Osteoblast (primary cell): ENCODE results near the gene XYLT1. TPM values are rescaled to one million over a fixed set of nuclear protein-coding genes. Genes with fewer than 3 reads are reported as not detected.

Experiments used
- DNase-seq: peaks from one replicate; pipeline ENCODE4 v3.0.0; 2011; ENCODE audit warnings: low spot score, mixed read lengths; ENCODE audit not compliant: insufficient read length; ENCODE audit errors: missing footprints
- H2AFZ ChIP-seq: 2 replicates; pipeline ENCODE4 v1.6.0; 2011; ENCODE audit warnings: mild to moderate bottlenecking, low read length
- H3K27ac ChIP-seq: 2 replicates; pipeline ENCODE4 v1.5.1; 2011; ENCODE audit warnings: mild to moderate bottlenecking, low read depth, low read length, moderate library complexity
- H3K27me3 ChIP-seq: 2 replicates; pipeline ENCODE4 v1.6.0; 2012; ENCODE audit warnings: mild to moderate bottlenecking, control low read depth, inconsistent platforms, low read length, moderate library complexity; ENCODE audit not compliant: insufficient read depth
- H3K36me3 ChIP-seq: 2 replicates; pipeline ENCODE4 v1.5.1; 2011; ENCODE audit warnings: mild to moderate bottlenecking, low read length, control low read depth, moderate library complexity; ENCODE audit not compliant: insufficient read depth
- H3K4me1 ChIP-seq: 2 replicates; pipeline ENCODE4 v1.5.1; 2011; ENCODE audit warnings: mild to moderate bottlenecking, low read length, control low read depth, moderate library complexity; ENCODE audit not compliant: insufficient read depth
- H3K4me2 ChIP-seq: 2 replicates; pipeline ENCODE4 v1.6.0; 2011; ENCODE audit warnings: mild to moderate bottlenecking, low read length; ENCODE audit not compliant: insufficient read depth
- H3K4me3 ChIP-seq: fragments of 200-600 bp; sonication (generic); 3 replicates; pipeline ENCODE4 v1.5.1; 2012; ENCODE audit warnings: mild to moderate bottlenecking, low read length, inconsistent platforms; ENCODE audit not compliant: insufficient read depth
- H3K79me2 ChIP-seq: 2 replicates; pipeline ENCODE4 v1.6.0; 2012; ENCODE audit warnings: mild to moderate bottlenecking, low read length, control low read depth, inconsistent platforms; ENCODE audit not compliant: insufficient read depth
- H3K9me3 ChIP-seq: 2 replicates; pipeline ENCODE4 v1.5.1; 2011; ENCODE audit warnings: low read depth, low read length, control low read depth
- H4K20me1 ChIP-seq: 2 replicates; pipeline ENCODE4 v1.6.0; 2012; ENCODE audit warnings: mild to moderate bottlenecking, low read length, control low read depth; ENCODE audit not compliant: insufficient read depth
- total RNA-seq: library from RNA; depleted of rRNA; stranded (reverse); fragments of >200 nt; gene quantifications from 2 replicates; pipeline ENCODE4 v1.2.3, GENCODE V29; 2012
- TF ChIP-seq, protein P1 (sequence below): IDR thresholded peaks from 2 replicates; pipeline ENCODE4 v1.5.1; 2011; ENCODE audit warnings: mild to moderate bottlenecking, low read depth, low read length, moderate library complexity; ENCODE audit errors: extremely low read depth

Gene XYLT1
- total RNA-seq, 1 donor = 43.4 TPM

DNA sequence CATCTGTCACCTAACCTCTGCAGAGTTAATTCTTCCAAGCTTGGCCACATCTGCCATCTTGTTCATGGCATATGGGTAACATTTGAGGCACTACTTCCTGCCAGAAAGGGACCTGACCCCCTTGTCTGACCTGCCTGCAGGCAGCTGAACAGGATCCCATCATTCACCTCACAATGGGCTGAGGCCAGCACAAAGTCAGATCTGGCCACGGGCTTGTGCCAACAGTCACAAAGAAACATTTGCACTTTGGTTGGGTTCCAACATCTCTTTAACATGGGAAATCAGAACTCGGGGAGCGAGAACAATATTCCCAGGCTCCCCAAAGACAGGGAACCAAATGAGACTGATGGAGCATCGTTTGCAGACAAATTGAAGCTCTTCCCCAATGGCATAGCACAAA is 116.1 kb downstream of the XYLT1 start:
- Histone ChIP-seq H3K4me2 (no peak overlapping the region), H3K27me3 (no peaks in the 10 kb centered on the region), H4K20me1 (peaks cover 10% of the 10 kb centered on the region), H3K27ac (no peak overlapping the region), H3K9me3 (no peaks in the 10 kb centered on the region), H3K4me1 (peaks cover 22% of the 10 kb centered on the region), H3K36me3 (peaks cover 3% of the 10 kb centered on the region), H2AFZ (no peak overlapping the region), H3K4me3 (no peak overlapping the region), H3K79me2 (peaks cover 6% of the 10 kb centered on the region)
- TF ChIP-seq, protein P1, sequence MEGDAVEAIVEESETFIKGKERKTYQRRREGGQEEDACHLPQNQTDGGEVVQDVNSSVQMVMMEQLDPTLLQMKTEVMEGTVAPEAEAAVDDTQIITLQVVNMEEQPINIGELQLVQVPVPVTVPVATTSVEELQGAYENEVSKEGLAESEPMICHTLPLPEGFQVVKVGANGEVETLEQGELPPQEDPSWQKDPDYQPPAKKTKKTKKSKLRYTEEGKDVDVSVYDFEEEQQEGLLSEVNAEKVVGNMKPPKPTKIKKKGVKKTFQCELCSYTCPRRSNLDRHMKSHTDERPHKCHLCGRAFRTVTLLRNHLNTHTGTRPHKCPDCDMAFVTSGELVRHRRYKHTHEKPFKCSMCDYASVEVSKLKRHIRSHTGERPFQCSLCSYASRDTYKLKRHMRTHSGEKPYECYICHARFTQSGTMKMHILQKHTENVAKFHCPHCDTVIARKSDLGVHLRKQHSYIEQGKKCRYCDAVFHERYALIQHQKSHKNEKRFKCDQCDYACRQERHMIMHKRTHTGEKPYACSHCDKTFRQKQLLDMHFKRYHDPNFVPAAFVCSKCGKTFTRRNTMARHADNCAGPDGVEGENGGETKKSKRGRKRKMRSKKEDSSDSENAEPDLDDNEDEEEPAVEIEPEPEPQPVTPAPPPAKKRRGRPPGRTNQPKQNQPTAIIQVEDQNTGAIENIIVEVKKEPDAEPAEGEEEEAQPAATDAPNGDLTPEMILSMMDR = no peak
- no peak for DNase-seq

DNA sequence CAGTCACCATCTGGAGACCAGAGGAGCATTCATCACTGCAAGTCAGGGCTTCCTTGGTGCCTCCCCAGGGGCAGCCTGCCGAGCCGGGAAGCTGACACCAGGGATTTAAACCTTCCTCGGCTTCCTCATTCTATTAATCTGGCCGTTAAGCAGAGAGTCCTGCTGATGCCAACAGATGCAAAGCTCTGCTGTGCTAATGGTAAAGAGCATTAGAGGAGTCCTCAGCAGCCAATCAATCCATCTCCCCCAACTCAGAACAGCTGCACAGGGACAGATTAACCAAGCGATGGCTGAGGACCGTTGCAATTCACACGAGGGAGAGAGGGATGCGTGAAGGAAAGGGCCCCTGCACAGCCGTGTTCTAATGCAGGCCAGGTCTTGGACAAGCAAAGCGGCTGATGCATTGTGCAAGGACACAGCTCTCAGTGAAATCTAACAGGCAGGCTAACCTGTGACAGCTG is 116.6 kb downstream of the XYLT1 start:
- TF ChIP-seq, protein P1 = no peak
- Histone ChIP-seq H3K36me3 (peaks cover 3% of the 10 kb centered on the region), H3K27ac (no peak overlapping the region), H2AFZ (no peak overlapping the region), H4K20me1 (peaks cover 10% of the 10 kb centered on the region), H3K4me3 (no peak overlapping the region), H3K4me1 (peaks cover 17% of the 10 kb centered on the region), H3K9me3 (no peaks in the 10 kb centered on the region), H3K4me2 (no peak overlapping the region), H3K27me3 (no peaks in the 10 kb centered on the region), H3K79me2 (peaks cover 5% of the 10 kb centered on the region)
- DNase-seq = no peak

DNA sequence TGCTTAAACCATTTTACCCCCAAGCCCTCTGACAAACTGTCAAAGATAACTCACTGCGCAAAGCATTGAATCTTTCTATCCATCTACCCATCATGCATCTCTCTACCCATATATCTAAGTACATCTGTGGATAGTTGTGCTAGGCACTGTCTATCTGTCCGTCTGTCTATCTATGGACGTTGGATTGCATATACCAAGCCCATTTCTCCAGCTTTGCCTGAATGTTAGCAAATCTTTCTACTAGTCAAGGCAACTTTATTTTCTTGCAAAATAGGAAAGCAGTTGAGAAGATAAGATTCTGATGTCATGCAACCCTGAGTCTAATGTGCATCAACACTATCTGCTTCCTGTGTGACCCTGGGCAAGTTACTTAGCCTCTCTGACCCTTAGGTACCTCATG is 117.2 kb downstream of the XYLT1 start:
- Histone ChIP-seq H3K9me3 (no peaks in the 10 kb centered on the region), H3K4me3 (no peak overlapping the region), H3K79me2 (peaks cover 4% of the 10 kb centered on the region), H3K4me1 (peaks cover 11% of the 10 kb centered on the region), H3K27ac (no peak overlapping the region), H3K36me3 (peaks cover 3% of the 10 kb centered on the region), H3K4me2 (no peak overlapping the region), H2AFZ (no peak overlapping the region), H4K20me1 (peaks cover 10% of the 10 kb centered on the region), H3K27me3 (no peaks in the 10 kb centered on the region)
- TF ChIP-seq, protein P1 = no peak
- DNase-seq = no peak

DNA sequence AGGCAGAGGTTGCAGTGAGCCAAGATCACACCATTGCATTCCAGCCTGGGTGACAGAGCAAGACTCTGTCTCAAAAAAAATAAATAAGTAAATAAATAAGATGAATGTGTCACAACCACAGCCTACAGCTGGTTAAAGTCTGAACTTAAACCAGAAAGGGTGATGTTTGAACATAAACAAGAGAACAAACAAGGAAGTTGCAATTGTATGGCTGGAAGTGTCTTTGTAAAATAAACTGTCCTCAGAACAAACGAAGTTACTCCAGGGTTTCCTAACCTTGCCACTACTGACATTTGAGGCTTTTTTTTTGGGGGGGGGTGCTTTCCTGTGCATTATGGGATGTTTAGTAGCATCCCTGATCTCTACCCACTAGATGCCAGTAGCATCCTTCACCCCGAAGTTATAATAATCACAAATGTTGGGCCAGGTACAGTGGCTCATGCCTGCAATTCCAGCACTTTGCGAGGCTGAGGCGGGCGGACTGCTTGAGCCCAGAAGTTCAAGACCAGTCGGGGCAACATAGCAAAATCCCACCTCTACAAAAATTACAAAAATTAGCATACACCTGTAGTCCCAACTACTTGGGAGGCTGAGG is 119.2 kb downstream of the XYLT1 start:
- TF ChIP-seq, protein P1 = no peak
- peaks cover 8% of the 10 kb centered on the region for H3K4me1 ChIP-seq
- H3K9me3 ChIP-seq = no peaks in the 10 kb centered on the region
- no peak overlapping the region for H2AFZ ChIP-seq
- H3K36me3 ChIP-seq = peaks cover 3% of the 10 kb centered on the region
- no peak overlapping the region for H3K4me3 ChIP-seq
- no peaks in the 10 kb centered on the region for H3K79me2 ChIP-seq
- H3K27ac ChIP-seq = no peak overlapping the region
- peaks cover 19% of the 10 kb centered on the region for H4K20me1 ChIP-seq
- no peak overlapping the region for H3K4me2 ChIP-seq
- no peaks in the 10 kb centered on the region for H3K27me3 ChIP-seq
- no peak for DNase-seq
